ENCODE results near the gene ITGAV. TPM values are rescaled to one million over a fixed set of nuclear protein-coding genes. Genes with fewer than 3 reads are reported as not detected.

ITGAV gene
- total RNA-seq (2014; rRNA removed; shearing (Covaris generic)): 28.6 and 30.5 TPM in 2 replicates

DNA sequence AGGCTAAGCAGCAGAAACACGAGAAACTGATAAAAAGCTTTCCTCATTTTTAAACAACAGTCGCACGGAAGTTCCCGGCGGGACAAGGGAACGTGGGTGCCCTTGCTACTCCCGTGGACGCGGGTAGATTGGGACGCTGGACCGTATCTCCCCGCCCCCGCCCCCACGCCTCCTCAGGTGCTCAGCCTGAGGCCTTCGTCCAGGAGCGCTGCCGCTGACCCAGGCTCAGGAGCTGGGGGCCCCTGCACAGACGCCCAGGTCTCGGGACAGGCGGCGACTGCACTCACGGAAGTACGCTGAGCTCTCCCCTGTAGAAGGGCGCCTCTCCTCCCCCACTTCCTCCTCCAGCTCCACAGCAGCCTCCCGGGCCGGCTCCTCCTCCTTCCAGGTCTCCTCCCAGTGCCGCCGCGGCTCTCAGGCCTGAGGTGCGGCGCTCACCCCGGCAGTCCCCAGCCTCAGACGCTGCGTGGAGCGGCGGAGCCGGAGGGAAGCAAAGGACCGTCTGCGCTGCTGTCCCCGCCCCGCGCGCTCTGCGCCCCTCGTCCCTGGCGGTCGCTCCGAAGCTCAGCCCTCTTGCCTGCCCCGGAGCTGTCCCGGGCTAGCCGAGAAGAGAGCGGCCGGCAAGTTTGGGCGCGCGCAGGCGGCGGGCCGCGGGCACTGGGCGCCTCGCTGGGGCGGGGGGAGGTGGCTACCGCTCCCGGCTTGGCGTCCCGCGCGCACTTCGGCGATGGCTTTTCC lies at the start of gene ITGAV:
Gene ITGAV, plus strand, starts transcription at position 445 of the 738 bp plus-strand sequence. Its CDS starts 283 bp downstream, at position 728.
- Histone ChIP-seq H3K4me3 (ENCODE audit: insufficient read depth, low read depth, low read length) (peak within 1 kb of the TSS; percentile 88), H3K27me3 (ENCODE audit: control insufficient read depth, insufficient read depth, low read length) (no peaks in the 10 kb centered on the region), H3K36me3 (replicated peaks; ENCODE audit: control insufficient read depth, insufficient read depth, low read length) (no peaks in the 10 kb centered on the region)
- DNase-seq: peak; percentile 90

GRCh38 chr2:186540941-186541340 lies 48.9 kb upstream of the ITGAV start:
- Histone ChIP-seq H3K36me3 (replicated peaks; ENCODE audit: control insufficient read depth, insufficient read depth, low read length) (no peaks in the 10 kb centered on the region), H3K27me3 (ENCODE audit: control insufficient read depth, insufficient read depth, low read length) (no peaks in the 10 kb centered on the region), H3K4me3 (ENCODE audit: insufficient read depth, low read depth, low read length) (no peak overlapping the region)
- no peak for DNase-seq

DNA sequence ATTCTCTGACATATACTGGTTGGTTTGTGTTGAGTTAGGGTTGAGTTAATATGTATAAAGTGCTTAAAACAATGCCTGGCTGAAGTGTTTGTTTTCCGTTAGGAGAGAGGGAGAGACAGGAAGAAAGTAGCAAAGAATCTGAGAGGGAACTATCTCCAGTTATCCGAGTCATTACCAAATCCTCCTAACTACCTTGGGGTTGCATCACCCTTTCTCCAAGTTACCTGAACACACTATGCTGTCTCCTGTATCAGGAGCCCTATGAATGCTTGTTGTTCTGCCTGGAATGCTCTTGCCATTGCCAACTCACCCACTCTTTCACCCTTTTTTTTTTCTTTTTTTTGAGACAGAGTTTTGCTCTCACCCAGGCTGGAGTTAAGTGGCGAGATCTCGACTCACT lies 47.9 kb upstream of the ITGAV start:
- H3K4me3 ChIP-seq (ENCODE audit: insufficient read depth, low read depth, low read length): no peak overlapping the region
- DNase-seq: no peak
- no peaks in the 10 kb centered on the region for H3K27me3 ChIP-seq (ENCODE audit: control insufficient read depth, insufficient read depth, low read length)
- no peaks in the 10 kb centered on the region for H3K36me3 ChIP-seq (replicated peaks; ENCODE audit: control insufficient read depth, insufficient read depth, low read length)

- DNase-seq: no peak
- no peaks in the 10 kb centered on the region for H3K36me3 ChIP-seq (replicated peaks; ENCODE audit: control insufficient read depth, insufficient read depth, low read length)
- no peak overlapping the region for H3K4me3 ChIP-seq (ENCODE audit: insufficient read depth, low read depth, low read length)
- no peaks in the 10 kb centered on the region for H3K27me3 ChIP-seq (ENCODE audit: control insufficient read depth, insufficient read depth, low read length)
These were observed 46.2 kb upstream of the ITGAV start for GRCh38 chr2:186543561-186544131.

DNA sequence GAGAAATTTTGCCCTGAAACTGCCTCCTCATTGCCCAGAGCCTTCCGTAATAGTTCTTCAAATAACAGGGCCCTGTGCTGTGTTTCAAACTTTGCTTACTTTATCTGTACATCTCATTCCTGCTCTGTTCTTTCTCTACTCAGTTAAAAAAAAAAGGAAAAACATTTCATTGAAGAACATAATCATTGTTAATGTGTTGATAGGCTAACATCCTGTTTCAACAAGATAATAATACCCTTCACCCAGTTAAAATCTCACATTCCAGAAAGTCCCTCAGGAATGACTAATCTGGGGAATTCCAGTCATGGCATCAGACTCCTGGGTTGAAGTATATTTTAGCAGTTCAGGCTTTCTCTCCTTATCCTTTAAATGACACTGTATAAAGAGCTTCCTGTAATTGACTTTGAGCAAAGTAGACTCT lies 45.6 kb upstream of the ITGAV start:
- H3K36me3 ChIP-seq (replicated peaks; ENCODE audit: control insufficient read depth, insufficient read depth, low read length): no peaks in the 10 kb centered on the region
- H3K27me3 ChIP-seq (ENCODE audit: control insufficient read depth, insufficient read depth, low read length): no peaks in the 10 kb centered on the region
- DNase-seq: peak; percentile 4
- H3K4me3 ChIP-seq (ENCODE audit: insufficient read depth, low read depth, low read length): no peak overlapping the region

DNA sequence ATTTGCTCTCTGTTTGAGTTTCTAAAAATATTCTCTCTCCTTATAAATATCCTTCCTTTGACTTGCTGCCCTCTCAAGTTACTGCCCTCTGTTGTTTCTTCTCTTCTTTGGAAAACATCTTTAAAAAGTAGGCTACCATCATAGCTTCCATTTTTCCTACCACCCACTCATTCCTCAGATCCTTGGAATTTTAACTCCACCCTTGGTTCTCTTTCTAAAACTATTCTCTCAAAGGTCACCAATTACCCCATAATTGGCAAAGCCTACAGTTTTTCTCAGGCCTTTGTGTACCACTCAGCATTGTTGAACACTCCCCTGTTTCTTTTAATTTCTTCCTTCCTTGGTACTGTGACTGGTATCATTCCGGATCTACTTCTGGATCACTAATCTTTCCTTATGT lies 43.0 kb upstream of the ITGAV start:
- Histone ChIP-seq H3K36me3 (replicated peaks; ENCODE audit: control insufficient read depth, insufficient read depth, low read length) (no peaks in the 10 kb centered on the region), H3K27me3 (ENCODE audit: control insufficient read depth, insufficient read depth, low read length) (no peaks in the 10 kb centered on the region), H3K4me3 (ENCODE audit: insufficient read depth, low read depth, low read length) (no peak overlapping the region)
- DNase-seq: no peak

GRCh38 chr2:186551323-186552050 lies 38.4 kb upstream of the ITGAV start:
- Histone ChIP-seq H3K27me3 (ENCODE audit: control insufficient read depth, insufficient read depth, low read length) (no peaks in the 10 kb centered on the region), H3K4me3 (ENCODE audit: insufficient read depth, low read depth, low read length) (no peak overlapping the region), H3K36me3 (replicated peaks; ENCODE audit: control insufficient read depth, insufficient read depth, low read length) (no peaks in the 10 kb centered on the region)
- no peak for DNase-seq

DNA sequence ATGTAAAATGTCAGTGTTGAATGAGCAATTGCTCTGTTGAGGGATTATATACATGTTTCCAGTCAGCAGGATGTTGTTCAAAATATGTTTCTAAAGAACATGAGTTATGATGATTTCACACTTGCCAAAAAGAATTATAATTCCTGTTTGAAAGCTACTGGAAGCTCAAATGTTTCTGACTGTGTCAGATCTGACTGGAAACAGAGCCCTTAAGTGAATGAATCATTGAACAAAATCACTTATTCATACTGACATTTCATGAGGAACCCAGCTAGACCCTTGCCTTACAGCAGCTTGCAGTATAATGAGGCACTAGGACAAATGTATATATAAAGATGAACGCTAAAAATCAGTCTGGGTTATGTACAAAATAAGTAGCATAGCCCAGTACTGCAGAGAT lies 35.4 kb upstream of the ITGAV start:
- no peak overlapping the region for H3K4me3 ChIP-seq (ENCODE audit: insufficient read depth, low read depth, low read length)
- no peaks in the 10 kb centered on the region for H3K27me3 ChIP-seq (ENCODE audit: control insufficient read depth, insufficient read depth, low read length)
- no peaks in the 10 kb centered on the region for H3K36me3 ChIP-seq (replicated peaks; ENCODE audit: control insufficient read depth, insufficient read depth, low read length)
- DNase-seq: no peak

DNA sequence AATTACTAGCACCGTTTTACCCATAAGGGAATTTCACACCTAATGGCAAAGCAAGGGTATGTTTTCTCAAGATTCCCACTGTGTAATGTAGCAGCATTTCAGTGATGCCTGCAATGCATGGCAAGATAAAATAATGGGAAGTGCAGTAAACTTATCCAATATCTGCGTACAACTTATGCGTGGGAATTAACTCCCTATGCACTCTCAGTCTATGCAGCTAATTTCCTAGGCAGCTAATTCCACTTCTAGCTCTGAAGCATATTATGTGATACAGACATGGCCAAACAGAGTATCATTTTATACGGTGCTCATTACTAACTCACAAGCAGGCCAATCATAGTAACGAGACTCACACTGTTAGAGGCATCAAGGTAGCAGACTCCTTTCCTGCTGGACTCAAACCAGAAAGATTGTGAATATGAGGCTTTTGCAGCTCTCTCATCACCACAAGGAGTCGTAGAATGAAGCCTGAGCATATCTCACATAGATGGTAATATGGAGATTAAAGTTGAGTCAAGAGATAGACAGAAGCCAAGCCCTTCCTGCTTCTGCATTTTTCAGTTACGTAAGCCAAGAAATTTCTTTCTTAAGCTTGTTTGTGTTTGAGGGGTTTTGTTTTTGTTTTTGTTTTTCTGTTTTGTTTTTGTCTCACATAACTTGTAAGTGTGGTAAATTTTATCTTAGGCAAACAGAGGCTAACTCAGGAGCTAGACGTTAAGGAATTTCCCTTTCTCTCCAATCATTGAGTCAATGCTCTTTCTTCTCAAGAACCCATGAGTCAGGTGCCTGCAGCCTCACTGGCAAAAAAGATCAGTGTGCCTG lies 34.8 kb upstream of the ITGAV start:
- Histone ChIP-seq H3K4me3 (ENCODE audit: insufficient read depth, low read depth, low read length) (no peak overlapping the region), H3K27me3 (ENCODE audit: control insufficient read depth, insufficient read depth, low read length) (no peaks in the 10 kb centered on the region), H3K36me3 (replicated peaks; ENCODE audit: control insufficient read depth, insufficient read depth, low read length) (no peaks in the 10 kb centered on the region)
- DNase-seq: no peak

GRCh38 chr2:186558512-186559276 lies 31.2 kb upstream of the ITGAV start:
- H3K4me3 ChIP-seq (ENCODE audit: insufficient read depth, low read depth, low read length): no peak overlapping the region
- H3K27me3 ChIP-seq (ENCODE audit: control insufficient read depth, insufficient read depth, low read length): no peaks in the 10 kb centered on the region
- no peak for DNase-seq
- no peaks in the 10 kb centered on the region for H3K36me3 ChIP-seq (replicated peaks; ENCODE audit: control insufficient read depth, insufficient read depth, low read length)

DNA sequence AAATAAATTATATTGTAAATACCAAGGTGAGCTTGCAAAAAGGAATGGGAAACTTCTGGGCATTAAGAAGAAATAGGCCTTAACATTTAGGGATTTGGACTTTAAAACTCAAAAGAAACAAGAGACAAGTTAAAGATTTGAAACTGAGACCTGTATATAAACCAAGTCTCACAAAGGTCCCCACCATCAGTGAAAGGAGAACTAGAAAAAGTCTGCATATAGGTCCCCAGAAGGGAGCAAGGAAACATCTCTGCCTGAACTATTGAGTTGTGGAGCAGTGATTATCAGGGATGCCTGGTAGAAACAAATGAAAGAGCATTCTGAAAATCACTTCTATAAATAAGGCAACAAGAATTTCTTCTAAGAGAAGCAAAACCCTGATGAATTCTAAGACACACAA lies 30.5 kb upstream of the ITGAV start:
- H3K4me3 ChIP-seq (ENCODE audit: insufficient read depth, low read depth, low read length): no peak overlapping the region
- no peak for DNase-seq
- H3K27me3 ChIP-seq (ENCODE audit: control insufficient read depth, insufficient read depth, low read length): no peaks in the 10 kb centered on the region

GRCh38 chr2:186559848-186560247 lies 30.0 kb upstream of the ITGAV start:
- no peaks in the 10 kb centered on the region for H3K27me3 ChIP-seq (ENCODE audit: control insufficient read depth, insufficient read depth, low read length)
- no peaks in the 10 kb centered on the region for H3K36me3 ChIP-seq (replicated peaks; ENCODE audit: control insufficient read depth, insufficient read depth, low read length)
- no peak overlapping the region for H3K4me3 ChIP-seq (ENCODE audit: insufficient read depth, low read depth, low read length)
- no peak for DNase-seq

More for the DNA sequence above, 30.5 kb upstream of the ITGAV start:
- no peaks in the 10 kb centered on the region for H3K36me3 ChIP-seq (replicated peaks; ENCODE audit: control insufficient read depth, insufficient read depth, low read length)

DNA sequence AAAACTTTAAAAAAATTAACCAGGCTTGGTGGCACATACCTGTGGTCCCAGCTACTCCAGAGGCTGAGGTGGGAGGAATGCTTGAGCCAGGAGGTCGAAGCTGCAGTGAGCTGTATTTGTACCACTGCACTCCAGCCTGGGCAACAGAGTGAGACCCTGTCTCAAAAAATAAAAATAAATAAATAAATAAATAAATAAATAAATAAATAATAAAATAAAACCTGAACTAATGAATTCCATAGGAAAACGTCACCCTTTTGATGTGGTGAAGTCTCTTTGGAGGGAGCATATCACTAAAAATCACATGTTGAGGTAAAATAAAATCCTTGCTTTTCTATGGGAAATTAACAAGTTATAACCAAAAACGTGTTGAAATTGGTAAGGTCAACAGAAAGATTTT lies 29.6 kb upstream of the ITGAV start:
- Histone ChIP-seq H3K4me3 (ENCODE audit: insufficient read depth, low read depth, low read length) (no peak overlapping the region), H3K36me3 (replicated peaks; ENCODE audit: control insufficient read depth, insufficient read depth, low read length) (no peaks in the 10 kb centered on the region), H3K27me3 (ENCODE audit: control insufficient read depth, insufficient read depth, low read length) (no peaks in the 10 kb centered on the region)
- no peak for DNase-seq
